ENCODE results near the gene PRKAG2.
"Not testable (repeated sequence)": the region's sequence is repeated elsewhere in the genome, so short reads cannot be mapped to it uniquely, and the experiment has no call there.

The PRKAG2 gene

DNA sequence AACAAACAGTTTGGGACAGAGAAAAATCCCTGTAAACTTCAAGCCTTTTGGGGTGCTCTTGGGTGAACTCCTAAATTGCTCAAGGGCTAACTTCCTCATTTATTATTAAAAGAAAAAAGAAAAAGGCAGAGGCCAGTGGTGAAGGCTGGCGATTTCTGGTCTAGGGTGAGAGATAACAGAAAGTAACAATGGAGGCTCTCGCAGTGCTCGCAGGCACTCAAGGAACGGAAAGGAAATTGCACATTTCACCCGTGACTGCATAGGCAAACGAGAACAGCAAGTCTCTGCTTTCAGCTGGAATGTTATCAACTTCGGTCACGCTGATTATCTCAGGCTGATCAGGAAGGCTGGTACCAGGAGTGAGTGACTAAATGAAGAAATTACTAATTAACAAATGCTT lies 70.7 kb downstream of the PRKAG2 start:
- no peak for DNase-seq (ENCODE audit: low read depth in 1 of 2, low spot score in 1 of 2)

- DNase-seq (ENCODE audit: low read depth in 1 of 2, low spot score in 1 of 2) = no peak
Measured at GRCh38 chr7:151805191-151805590, 71.7 kb downstream of the PRKAG2 start.

DNA sequence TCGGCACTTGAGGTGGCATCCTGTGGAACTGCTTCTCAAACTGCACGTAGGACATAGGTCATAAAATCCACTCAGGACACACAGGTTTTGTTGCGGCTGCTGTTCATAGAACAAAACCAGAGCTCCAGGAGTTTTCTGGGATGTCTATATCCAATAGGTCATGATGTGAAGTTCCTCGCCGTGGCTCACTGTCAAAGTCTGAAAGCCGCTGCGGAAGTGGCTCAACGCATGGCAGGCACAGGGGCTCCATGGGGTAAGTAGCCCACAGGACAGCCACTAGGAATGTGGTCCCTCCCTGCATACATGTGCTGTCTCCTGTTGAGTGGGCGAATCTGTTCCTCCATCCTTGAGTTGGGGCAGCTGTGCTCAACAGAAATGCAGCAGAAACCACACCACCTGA lies 72.2 kb downstream of the PRKAG2 start:
- no peak for DNase-seq (ENCODE audit: low read depth in 1 of 2, low spot score in 1 of 2)

- DNase-seq (ENCODE audit: low read depth in 1 of 2, low spot score in 1 of 2) = no peak
Measured at GRCh38 chr7:151803841-151804240, 73.1 kb downstream of the PRKAG2 start.

DNA sequence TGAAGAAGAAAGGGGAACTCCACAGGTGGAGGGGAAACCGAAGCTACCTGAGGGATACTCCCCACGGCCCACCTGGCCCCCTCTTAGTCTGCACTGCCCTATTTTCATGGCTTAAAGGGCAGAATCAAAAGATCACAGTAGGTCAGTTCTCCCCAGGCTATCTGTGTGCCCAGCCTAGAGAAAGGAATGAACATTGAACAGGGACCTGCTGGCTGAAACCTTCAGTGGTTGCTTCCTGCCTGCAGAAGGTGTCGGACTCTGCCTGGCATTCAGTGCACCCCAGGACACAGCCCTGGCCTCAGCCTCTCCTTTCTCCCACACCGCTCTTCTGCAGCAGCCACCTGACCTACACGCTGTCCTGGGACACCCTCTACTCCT lies 74.5 kb downstream of the PRKAG2 start:
- DNase-seq (ENCODE audit: low read depth in 1 of 2, low spot score in 1 of 2) = no peak

- DNase-seq (ENCODE audit: low read depth in 1 of 2, low spot score in 1 of 2) = no peak
Measured at GRCh38 chr7:151801782-151802468, 75.0 kb downstream of the PRKAG2 start.

DNA sequence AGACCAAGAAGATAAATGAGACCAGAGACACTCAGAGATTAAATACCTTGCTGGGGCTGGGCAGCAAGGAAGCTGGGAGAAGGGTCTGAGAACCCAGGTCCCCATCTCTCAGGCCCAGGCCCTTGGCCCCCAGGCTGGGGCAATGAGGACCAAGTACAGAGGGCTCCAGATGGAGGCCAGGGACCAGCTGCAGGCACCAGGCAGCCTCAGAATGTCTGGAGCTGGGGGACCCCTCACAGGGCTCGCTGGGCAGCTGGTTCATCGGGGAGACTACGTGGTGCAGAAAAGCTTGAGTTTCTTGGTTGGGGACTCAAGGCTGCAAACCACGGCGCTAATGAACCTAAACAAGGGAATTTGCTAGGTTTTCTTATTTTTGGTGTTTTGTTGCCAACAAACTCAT lies 75.6 kb downstream of the PRKAG2 start:
- no peak for DNase-seq (ENCODE audit: low read depth in 1 of 2, low spot score in 1 of 2)

GRCh38 chr7:151800861-151801260 lies 76.1 kb downstream of the PRKAG2 start:
- no peak for DNase-seq (ENCODE audit: low read depth in 1 of 2, low spot score in 1 of 2)

DNA sequence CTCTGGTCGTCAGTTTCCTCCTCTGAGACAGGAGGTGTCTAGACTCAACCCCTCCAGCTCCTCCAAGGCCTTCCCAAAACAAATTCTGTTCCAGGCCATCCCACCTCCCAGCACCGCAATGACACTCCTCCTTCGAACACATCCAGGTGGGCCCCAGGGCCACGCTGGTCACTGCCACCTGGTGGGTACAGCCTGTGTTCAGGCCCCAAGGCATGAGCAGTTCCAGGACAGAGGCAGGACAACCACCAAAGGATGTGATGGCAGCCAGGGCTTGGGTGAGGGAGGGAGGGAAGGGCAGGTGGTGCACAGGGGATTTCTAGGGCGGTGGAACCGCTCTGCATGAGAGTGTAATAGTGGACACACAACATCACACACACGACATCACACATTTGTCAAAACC lies 76.5 kb downstream of the PRKAG2 start:
- DNase-seq (ENCODE audit: low read depth in 1 of 2, low spot score in 1 of 2) = no peak

DNA sequence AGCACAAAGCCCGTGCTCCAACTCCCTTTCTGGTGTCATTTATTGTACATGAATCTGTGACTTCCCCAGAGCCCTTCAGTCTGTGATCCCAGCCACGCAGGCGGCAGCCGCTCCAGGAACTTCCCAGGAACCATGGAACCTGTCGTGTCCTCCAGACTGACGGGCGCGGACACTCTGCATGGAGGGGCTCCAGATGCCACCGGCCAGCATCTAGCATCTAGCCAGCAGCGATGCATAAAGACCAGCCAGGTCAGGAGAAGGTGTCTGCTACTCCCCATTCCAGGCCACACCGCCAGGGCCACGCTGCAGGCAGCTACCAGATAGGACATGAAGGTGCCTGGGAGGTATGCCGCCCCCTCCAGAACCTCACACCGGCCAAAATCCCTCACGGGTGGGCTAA lies 77.4 kb downstream of the PRKAG2 start:
- no peak for DNase-seq (ENCODE audit: low read depth in 1 of 2, low spot score in 1 of 2)

- no peak for DNase-seq (ENCODE audit: low read depth in 1 of 2, low spot score in 1 of 2)
Measured at GRCh38 chr7:151798851-151799448, 78.0 kb downstream of the PRKAG2 start.

DNA sequence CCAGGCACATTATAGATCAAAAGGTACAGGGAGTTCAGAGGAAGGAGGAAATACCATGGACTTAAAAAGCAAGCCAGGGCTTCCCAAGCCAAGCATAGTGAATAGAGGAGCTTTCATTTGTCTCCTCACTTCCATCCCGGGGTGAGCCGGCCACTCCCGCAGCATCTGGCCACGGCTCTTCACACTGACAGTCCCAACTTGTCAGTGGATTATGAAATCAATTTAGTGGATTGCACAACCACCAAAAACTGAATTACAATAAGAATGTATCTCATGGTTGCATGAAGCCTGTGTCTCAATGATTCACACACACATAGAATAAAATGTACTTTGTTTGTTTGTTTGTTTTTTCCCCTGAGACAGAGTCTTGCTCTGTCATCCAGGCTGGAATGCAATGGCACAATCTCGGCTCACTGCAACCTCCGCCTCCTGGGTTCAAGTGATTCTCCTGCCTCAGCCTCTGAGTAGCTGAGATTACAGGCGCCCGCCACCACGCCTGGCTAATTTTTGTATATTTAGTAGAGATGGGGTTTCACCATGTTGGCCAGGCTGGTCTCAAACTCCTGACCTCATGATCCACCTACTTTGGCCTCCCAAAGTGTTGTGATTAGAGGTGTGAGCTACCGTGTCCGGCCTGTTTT lies 79.1 kb downstream of the PRKAG2 start:
- not testable (repeated sequence) for DNase-seq (ENCODE audit: low read depth in 1 of 2, low spot score in 1 of 2)

- no peak for DNase-seq (ENCODE audit: low read depth in 1 of 2, low spot score in 1 of 2)
Measured at GRCh38 chr7:151796871-151797537, 79.9 kb downstream of the PRKAG2 start.

- DNase-seq (ENCODE audit: low read depth in 1 of 2, low spot score in 1 of 2) = no peak
Measured at GRCh38 chr7:151796091-151796870, 80.6 kb downstream of the PRKAG2 start.

- DNase-seq (ENCODE audit: low read depth in 1 of 2, low spot score in 1 of 2) = peak in 1 of 2 donors; percentile 52
Measured at GRCh38 chr7:151795168-151795811, 81.6 kb downstream of the PRKAG2 start.

GRCh38 chr7:151794508-151795167 lies 82.3 kb downstream of the PRKAG2 start:
- no peak for DNase-seq (ENCODE audit: low read depth in 1 of 2, low spot score in 1 of 2)

GRCh38 chr7:151793991-151794507 lies 82.9 kb downstream of the PRKAG2 start:
- no peak for DNase-seq (ENCODE audit: low read depth in 1 of 2, low spot score in 1 of 2)

GRCh38 chr7:151793531-151793951 lies 83.4 kb downstream of the PRKAG2 start:
- no peak for DNase-seq (ENCODE audit: low read depth in 1 of 2, low spot score in 1 of 2)

DNA sequence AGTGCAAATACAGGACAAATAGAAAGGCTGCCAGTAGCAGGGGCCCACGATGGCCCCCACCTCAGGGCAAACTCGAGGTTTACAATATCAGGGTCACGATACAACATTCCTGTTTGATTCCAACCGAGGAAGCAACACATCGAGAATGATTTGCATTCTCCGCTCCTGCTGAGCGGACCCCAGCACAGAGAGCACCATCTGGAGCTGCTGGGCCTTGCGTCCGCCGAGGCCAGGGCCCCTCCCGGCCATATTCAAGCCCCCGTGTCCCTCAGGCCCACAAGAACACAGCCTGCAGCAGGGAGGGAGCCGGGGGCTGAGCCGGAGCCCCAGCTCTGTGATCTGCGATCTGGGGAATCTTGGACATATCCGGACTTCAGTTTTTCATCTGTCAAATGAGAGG lies 84.3 kb downstream of the PRKAG2 start:
- no peak for DNase-seq (ENCODE audit: low read depth in 1 of 2, low spot score in 1 of 2)

GRCh38 chr7:151792086-151792485 lies 84.8 kb downstream of the PRKAG2 start:
- DNase-seq (ENCODE audit: low read depth in 1 of 2, low spot score in 1 of 2) = no peak
